Right ventricle myocardium inferior (tissue), 1 donor: Measurements from ENCODE around the gene DNHD1. TPM values are rescaled to one million over a fixed set of nuclear protein-coding genes. Genes with fewer than 3 reads are reported as not detected.
A peak's percentile ranks its signal among the peaks of the same experiment; 100 is the strongest.

ENCODE experiments used
- ATAC-seq: fragments of 200-7000 bp; cut with Tn5 transposase; one replicate; pipeline ENCODE4 v1.9.1; 2020; ENCODE audit warnings: mild to moderate bottlenecking, moderate library complexity
- DNase-seq: peaks from one replicate; pipeline ENCODE4 v3.0.0; 2021; ENCODE audit errors: missing footprints
- intact Hi-C: fragments of 100-400 bp; cut with DNase I; formaldehyde crosslinking; loops from one replicate; pipeline ENCODE4 v1.11.0; 2022
- long read RNA-seq: library from polyadenylated mRNA; unstranded; transcript quantifications from one replicate; pipeline ENCODE4 v2.0.0, GENCODE V29; 2021
- total RNA-seq: library from RNA; stranded (reverse); fragmentation: NEBNext Ultra II Directional; extraction: Animal tissue kit (Norgen Biotek cat#: 25700); gene quantifications from one replicate; pipeline ENCODE4 v1.2.1, GENCODE V29; 2021
- donor health status: DM: no; HTN: yes; CAD: no; lungs with severe emphysema.

DNHD1 gene, protein sequence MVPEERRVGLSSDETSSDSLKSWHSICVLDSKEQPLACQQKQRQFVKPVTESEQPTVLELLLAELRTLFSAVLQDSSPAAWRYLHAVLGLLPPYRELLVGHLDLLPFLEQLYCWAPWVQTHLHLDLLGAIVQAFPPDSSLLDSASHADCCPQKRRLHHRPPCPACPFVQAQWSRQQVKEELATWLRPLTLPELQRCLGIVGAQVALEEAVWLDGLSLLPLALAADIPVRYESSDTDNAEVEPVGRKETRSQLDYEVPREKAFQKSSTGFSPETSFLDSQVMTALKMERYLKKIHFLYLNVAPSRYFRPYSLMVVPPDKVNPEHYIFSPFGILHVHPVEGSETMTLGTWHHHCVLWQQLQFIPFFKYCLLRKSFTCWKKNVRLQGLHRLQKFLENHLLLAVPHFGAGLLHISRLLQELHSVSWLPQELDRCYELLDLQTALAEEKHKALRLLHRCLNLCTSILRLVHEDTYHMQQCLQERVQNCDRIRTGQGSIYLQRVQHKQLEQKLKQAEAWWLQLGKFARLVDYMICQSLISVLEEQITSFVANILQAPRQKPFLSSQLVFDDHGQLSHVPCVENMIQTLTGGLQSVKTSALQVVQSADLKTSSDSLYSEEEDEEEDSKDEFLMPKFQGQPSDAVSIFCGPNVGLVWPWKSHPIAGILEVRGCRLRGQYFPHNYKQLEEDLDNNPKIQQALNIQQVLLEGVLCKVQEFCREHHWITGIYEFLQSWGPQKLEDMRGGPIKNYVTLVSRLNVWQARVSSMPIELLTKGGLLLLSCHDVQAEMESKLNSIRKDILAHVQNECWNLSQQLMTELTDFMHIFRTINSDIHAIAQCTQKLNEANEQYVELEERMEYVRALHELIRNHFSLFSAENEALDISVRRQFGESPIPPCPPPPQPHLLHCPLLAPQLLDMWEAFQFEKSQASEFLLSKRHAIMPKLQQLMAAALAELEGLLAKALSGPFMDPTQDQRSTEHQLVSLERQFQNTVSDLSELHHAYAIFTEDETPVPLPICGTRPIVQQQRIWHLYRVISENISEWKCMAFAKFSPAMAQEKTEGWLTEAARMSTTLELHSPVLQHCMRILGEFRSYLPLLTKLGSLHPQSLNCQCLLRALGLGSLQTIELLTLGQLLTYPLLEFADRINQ (N-terminal part only)
- 3.9 TPM for total RNA-seq
- long read RNA-seq, partial matches to known transcripts: 0 of 3 reads
- long read RNA-seq, other reads (novel, unspliced or antisense): 3 of 3 reads

DNA sequence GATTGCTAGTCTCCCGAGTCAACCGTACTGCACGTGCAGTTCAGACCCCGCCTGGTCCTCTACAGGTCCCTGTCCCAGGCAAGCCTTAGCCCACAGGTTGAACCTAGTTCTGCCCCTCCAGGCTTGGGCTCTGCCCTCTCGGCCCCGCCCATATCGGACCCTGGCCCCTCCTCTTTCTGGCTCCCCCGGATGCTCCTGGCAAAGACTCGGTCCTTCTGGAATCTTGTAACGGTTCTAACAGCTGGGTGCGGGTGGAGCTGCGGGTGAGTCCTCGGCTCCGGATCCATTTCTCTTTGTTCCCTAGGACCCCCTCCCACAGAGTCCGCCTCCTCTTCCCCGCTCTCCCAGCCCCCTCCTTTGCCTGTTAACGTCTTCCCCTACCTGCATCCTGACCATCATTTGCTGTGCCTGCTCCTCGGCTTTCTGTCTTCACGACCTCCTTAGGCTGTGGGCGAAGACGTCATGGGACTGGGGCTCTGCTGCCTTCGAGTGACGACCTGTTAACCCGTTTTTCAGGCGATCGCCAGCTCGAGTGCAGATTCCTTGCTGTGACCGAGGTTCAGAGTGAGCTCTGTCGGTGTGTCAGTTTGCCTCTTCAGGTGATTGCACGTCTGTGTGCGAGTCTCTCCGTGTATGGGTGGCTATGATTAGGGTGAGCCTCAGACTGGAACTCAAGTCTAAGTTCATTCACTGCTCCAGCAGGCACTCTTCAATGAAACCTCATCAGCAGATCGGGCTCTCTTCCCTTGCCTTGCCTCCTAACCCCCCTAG, at the start of gene DNHD1:
TSS of gene DNHD1 (plus strand) at position 212 of the 771 bp plus-strand sequence. CDS start 936 bp downstream, outside the sequence.
- DNase-seq (no peak), ATAC-seq (peak; percentile 56)
- intact Hi-C loops: no loop called here

DNA sequence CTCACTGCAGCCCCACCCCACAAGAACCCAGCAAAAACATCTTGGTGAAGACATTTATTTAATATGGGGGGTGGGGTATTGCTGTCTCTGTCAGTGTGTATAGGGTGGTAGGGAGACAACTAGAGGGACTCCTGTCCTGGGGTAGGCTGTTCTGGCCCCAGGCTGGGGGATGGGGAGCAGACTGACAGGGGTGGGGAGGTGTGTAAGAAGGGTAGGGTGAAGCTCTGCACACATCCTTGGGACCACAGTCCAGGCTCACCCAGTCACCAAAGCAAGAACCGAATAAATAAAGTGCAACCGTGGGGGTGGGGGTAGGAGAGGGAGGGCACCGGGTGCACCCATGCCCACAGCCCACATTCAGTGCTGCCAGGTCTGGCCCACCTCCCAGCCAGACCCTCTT, 48.5 kb upstream of the DNHD1 start:
- intact Hi-C loops: no loop called here
- ATAC-seq: no peak
- DNase-seq: no peak

DNA sequence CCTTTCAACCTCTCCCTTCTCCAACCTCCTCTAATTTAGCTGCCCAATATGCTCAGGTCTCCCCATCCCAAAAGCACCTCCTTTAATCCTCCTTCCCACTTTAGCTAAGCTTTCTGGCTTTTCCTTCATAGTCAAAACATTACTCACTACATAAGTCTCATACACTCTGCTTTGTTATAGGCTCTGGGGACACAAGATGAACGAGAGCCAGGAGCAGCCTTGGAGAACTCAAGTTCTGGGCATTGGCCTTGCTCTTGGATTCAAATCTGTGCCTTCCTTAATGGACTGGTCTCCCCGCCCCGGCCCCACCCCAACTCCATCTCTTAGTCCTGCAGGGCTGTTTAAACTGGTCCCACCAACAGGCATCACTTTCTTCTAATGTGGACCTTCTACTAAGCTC, 44.9 kb upstream of the DNHD1 start:
- intact Hi-C loops: no loop called here
- no peak for ATAC-seq

DNA sequence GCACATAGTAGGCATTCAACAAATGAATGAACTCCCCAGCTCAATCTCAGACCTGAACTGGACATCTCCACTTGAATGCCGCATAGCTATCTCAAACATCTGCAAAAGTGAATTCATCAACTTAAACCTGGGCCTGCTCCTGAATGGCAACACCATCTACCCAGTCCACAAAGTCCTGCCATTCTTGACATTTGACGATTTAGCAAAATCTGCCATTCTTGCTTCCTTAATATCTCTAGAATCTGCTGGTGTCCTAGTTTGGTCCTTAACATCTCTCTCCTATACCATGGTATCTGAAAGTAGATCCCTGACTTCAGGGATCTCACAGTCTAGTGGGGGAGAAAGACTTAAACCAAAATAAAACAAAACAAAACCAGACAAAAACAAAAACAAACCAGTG, 43.9 kb upstream of the DNHD1 start:
- no peak for ATAC-seq
- no peak for DNase-seq
- intact Hi-C loops: no loop called here

More for the DNA sequence above, 44.9 kb upstream of the DNHD1 start:
- DNase-seq: no peak

DNA sequence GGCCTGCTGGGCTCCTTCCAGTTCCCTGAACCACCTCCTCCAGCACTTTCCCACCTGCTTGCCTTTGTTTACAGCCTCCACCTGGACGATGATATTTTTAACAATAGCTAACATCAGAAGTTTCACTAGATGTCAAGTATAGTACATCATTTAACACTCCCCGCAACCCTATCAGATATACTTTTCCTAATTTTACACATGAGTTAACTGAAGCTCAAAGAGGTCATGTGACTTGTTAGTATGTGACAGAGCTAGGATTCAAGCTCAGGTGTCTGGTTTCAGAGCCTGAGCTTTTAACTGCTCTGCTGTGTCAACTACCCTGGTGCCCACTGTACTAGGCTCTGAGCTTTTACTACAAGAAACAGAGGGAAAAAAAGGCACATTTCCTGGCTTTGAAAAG, 42.0 kb upstream of the DNHD1 start:
- ATAC-seq: no peak
- no peak for DNase-seq
- intact Hi-C loops: no loop called here

DNA sequence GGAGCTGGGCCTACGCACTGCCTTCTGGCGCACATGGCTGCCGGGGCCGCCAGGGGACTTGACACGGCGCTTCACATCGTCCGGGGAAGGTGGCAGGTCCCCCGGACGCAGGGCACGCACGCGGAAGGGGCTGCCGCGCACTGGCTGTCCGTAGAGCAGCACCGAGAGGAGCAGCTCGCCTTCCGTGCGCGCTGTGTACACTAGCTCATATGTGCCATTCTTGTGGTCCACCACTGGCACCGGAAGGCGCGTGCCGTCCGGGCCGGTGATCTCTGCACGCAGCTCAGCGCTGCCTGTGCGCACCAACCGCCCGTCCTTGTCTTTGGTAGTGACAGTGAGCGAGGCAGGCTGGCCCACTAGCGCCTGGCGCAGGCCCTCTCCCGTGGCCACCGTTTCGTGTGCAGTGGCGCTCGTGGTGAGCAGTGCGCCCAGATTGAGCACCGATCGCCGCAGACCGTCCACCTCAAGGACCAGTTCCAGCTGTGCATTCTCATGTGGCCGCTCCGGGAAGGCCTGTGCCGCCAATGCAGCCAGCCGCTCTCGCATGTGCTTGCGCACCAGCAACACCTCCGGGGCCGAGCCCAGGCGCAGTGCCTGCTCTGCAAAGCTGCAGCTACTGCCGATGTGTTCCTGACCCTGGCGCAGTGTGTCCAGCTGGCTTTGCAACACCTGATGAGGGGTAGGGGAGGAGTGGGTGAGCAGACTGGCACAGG, 40.6 kb upstream of the DNHD1 start:
- intact Hi-C loops: no loop called here
- ATAC-seq (no peak), DNase-seq (no peak)

DNA sequence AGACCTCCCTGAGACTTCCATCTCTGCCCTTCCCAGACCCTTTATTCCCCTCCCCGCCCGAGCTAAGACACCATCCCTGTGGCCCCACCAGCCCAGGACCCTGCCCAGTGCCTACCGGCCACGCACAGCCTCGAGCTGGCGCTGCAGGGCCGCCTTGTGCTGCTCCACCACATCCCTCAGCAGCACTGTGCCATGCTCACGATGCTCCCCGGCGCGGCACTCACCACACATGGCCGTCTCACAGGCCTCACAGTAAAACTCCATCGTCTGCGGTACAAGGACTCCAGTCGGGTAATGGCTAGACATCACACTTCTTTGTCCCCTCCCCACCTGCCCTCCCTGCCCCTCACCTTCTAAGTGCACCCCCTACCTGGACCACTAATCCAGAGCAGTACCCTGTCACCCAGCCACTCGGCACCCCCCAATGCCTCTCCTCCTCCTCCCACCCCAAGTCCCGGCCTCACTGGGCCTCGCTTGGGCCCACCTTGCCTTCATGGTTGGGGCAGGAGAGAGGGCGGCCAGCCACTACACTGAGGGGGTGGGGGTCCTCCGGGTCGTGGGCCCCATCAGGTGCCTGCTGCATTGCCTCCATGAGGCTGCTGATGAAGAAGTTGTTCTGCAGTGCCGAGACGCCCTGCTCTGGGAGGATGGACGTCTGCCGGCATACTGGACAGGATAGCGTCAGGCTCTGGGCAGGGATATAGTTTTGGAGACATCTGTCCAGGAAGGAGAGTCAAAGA, 39.3 kb upstream of the DNHD1 start:
- no peak for DNase-seq
- intact Hi-C loops: no loop called here
- no peak for ATAC-seq

DNA sequence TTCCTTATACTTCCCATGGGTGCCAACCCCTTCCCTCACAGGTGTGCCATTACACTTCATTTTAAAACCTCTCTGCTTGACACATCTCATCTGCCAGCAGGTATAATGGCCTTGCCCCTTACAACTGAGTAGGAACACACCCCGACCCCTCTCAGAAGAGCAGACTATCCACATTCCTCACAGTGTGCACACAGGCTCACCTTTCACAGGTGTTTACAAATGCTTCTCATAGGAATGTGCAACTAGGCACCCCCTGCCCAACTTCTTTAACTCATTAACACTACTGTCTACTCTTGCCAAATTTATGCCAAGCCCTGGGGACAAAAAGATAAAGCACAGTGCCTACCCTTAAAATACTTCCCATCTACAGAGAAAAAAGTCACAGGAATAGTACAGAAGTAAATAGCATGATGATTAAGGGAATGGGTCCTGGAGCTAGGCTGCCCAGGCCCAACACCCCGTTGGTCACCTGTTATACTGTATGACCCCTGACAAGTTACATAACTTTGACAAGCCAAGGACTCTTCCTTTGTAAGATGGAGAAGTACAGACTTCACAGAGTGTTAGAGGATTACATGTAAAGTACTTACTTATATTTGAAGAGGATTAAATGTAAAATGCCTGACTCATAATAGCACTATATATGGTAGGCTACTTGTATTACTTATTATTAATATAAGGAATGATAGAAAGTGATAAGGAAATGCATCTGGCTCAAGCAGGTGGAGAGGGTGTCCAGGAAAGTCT, 38.6 kb upstream of the DNHD1 start:
- no peak for ATAC-seq
- DNase-seq: no peak
- intact Hi-C loops: no loop called here

DNA sequence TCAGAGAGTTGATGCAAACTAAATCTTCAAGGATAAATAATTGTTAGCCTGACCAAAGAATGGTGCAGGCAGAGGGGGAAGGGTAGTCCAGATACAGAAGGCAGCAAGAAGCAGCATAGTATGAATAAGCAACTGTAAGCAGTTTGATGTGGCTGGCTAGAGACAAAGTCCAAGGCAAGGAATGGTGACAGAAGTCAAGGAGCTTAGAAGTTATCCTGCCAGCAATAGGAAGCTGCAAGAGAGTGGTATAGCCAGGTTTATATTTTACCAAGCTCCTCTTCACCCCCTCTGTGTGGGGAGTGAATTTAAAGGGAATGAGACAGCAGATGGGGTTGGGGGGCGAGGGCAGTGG, 38.0 kb upstream of the DNHD1 start:
- DNase-seq (no peak), ATAC-seq (no peak)
- intact Hi-C loops: no loop called here

DNA sequence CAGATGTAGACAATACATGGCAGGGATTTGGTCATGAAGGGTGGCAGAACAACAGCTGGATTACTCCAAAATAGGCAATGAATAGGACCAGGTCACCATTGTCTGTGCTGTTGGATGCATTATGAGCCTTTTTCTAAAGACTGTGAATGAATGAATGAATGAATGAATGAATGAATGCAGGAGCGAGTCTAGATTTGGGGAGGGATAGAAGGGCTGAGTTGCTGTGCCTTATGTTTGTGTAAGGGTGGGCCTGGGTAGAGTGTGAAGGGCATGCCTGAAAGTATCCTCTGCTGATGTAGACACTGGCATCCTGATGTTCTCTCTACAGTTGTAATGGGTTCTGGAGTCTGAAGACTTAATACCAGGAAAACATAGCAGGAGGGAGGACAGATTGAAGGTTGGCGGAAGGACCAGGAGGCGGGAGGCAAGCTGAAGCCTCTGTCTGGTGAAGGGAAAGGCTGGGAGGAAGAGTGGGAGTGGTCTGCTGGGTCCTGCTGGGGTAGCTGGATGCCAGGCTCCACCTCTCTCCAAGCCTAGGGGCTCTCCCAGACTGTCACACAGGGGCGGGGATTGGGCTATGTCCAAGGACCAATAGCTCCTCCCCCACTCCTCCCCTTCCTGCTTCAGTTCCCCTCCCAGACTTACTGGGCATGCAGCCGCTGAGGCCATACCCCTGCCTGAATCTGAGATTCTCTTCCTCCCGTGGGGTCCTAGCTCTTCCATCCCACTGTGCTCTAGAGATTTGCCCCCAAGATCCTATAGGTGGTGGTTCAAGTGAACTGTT, 28.2 kb upstream of the DNHD1 start:
- DNase-seq: peak; percentile 91
- intact Hi-C loops: loop anchor here (1.0 kb wide), 1 partner anchor 79 kb away; the partner anchor contains the start of gene SMPD1
- peak; percentile 89 for ATAC-seq

DNA sequence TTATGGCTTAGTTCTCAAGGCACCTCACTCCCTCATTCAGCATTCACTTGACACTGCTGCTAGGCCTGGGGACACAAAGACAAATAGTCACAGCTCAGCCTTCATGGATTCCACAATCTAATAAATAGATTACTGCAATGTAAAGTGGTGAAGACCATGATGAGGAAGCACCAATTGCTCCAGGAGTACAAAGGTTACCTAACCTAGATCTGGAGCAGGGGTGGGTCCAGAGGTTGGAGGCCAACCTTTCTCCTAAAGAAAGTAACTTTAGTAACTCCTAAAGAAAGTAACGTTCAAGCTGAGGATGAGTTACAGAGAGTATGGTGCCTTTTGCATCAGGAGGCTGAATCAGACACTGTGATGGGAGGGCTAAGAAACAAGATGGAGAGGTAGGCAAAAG, 27.5 kb upstream of the DNHD1 start:
- intact Hi-C loops: no loop called here
- ATAC-seq (no peak), DNase-seq (no peak)

DNA sequence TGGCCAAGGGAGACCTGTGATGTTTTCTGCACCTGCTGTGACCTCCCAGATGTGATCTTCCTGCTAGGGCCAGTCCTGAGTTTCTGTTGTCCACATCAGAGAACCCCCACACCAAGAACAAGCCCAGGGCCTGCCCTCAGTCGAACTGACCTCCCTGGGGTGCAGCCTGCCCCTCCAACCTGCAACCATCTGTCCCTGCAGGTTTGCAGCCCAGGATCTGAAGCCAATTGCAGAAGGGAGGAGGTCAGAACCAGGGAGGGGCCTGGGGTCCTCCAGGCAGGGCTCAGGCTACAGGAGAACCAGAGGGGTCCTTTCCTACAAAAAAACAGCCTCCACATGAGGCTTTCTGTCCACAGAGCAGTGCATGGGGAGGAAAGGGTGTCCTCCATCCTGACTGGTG, 24.1 kb upstream of the DNHD1 start:
- intact Hi-C loops: loop anchor here (5.0 to 10.0 kb wide), 2 partner anchors 156 to 238 kb away; partner anchors contain the start of genes CNGA4 and FHIP1B
- ATAC-seq: no peak
- no peak for DNase-seq

DNA sequence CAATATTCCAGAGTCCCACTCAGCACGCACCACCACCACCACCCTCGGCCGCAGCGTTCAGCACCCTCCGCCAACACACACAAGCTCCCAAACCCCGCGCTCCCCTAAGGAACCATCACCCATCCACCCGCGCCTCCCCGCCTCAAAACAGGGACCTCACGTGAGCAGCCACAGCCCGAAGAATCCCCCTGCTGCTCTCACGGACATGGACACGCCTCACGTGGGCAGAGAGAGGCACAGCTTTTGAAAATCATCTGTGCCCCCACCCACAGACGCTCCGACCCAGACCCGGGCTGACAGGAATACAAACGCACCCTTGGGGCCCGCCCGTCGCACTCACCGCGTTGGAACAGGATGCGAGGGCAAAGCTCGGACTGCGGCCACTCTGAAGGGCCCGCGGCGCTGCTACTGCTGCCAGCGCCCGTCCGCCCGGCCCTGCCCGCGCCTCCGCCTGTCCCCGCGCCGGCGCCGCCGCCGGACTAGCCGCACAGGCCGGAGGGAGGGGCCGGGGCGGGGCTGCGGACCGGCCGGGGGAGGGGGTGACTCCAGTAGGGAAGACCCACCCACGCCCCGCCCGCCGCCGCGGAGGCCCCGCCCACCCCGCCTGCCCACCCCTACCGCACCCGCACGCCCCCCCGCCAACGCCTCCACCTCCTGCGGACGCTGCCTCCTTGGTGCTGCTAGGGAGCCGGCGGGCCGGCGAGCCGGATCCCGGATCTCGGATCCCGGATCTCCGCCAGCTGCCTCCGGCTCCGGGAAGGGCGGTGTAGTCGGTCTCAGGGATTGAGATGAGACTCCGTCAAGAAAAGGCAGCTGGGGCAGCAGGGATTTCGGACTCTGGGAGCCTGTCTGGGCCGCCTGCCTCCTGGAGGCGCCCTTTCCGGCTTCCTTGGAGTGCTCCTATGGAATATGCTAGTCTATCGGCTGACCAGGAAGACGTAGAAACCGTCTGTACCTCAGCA, 23.3 kb upstream of the DNHD1 start, which contains the start of gene TRIM3:
TSS of gene TRIM3 (minus strand) at position 491 of the 962 bp plus-strand sequence. CDS start 8,246 bp downstream, outside the sequence.
- peak; percentile 93 for ATAC-seq
- intact Hi-C loops: loop anchor here (5.0 to 10.0 kb wide), 2 partner anchors 156 to 239 kb away; partner anchors contain the start of genes CNGA4 and FHIP1B
- peak; percentile 97 for DNase-seq

DNA sequence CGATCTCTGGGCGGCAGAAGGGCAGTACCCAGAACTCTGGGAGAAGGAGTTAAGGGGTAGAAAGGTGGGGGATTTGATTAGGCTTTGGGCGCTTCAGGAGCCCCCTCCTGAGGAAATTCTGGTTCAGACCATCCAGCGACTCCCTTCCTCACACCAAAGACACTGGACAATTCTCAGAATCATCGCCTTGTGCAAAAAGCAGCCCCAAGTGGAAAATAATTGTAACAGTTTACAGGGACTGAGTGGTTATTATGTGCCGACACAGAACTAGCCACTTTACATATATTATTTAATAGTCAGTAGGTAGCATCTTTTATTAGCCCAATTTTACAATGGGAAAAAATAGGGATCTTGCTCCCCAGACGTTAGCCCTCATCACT, 22.7 kb upstream of the DNHD1 start:
- ATAC-seq (no peak), DNase-seq (no peak)
- intact Hi-C loops: loop anchor here (5.0 to 10.0 kb wide), 2 partner anchors 157 to 240 kb away; partner anchors contain the start of genes CNGA4 and FHIP1B
